GM12872 (cell line): ENCODE results near the gene PDLIM5.

ENCODE experiments used
- TF ChIP-seq, protein P1 (sequence below): IDR thresholded peaks from 3 replicates; pipeline ENCODE4 v1.5.1; 2011; ENCODE audit warnings: low read depth, mild to moderate bottlenecking, low read length, moderate library complexity; ENCODE audit not compliant: insufficient read depth

Gene PDLIM5

GRCh38 chr4:94678896-94679295 lies 227.2 kb downstream of the PDLIM5 start:
- TF ChIP-seq, protein P1, sequence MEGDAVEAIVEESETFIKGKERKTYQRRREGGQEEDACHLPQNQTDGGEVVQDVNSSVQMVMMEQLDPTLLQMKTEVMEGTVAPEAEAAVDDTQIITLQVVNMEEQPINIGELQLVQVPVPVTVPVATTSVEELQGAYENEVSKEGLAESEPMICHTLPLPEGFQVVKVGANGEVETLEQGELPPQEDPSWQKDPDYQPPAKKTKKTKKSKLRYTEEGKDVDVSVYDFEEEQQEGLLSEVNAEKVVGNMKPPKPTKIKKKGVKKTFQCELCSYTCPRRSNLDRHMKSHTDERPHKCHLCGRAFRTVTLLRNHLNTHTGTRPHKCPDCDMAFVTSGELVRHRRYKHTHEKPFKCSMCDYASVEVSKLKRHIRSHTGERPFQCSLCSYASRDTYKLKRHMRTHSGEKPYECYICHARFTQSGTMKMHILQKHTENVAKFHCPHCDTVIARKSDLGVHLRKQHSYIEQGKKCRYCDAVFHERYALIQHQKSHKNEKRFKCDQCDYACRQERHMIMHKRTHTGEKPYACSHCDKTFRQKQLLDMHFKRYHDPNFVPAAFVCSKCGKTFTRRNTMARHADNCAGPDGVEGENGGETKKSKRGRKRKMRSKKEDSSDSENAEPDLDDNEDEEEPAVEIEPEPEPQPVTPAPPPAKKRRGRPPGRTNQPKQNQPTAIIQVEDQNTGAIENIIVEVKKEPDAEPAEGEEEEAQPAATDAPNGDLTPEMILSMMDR, result no peak

- TF ChIP-seq, protein P1, result no peak
Measured at GRCh38 chr4:94680176-94680862, 228.6 kb downstream of the PDLIM5 start.

DNA sequence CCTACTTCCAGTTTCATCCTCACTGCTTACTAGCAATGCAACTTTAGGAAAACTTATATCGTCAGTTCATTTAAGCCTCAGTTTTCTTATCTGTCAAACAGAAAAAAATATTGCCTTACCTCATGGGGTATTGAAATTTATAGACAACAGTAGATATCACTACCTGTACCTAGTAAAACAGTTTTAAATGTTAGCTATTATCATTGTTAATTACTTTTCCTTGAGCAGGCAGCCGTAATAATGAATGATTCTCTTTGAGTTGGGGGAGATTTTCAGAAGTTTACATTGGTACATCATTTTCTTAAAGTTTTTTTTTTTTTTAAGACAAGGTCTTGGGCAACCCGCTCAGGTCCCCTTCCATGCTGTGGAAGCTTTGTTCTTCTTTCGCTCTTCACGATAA lies 234.3 kb downstream of the PDLIM5 start:
- TF ChIP-seq, protein P1, result no peak

DNA sequence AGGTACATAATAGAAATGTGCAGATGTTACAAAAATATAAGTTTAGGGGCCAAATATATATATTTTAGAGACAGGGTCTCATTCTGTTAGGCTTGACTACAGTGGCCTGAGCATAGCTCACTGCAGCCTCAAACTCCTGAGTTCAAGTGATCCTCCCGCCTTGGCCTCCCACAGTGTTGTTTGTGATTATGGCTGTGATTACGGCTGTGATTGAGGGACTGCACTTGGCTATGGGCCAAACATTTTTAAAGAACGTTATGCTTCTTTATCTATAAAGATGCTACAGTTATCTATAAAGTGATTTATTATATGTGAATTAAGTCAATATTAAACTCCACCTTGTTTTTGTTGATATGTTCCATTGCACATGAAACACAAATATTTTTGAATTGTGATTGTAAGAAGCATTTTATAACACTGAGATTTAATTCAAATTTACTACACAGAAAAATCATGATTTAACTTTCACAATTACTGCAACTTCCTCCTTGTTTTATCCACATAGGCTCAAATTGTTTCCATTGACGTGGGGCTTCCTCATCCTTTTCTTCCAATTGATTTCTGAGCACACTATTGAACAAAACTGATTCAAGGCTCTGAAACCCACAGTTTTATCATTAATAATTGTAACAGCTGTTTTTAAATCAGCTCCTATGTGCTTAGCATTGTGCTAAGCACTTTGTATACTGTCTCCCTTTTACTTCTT lies 237.6 kb downstream of the PDLIM5 start:
- TF ChIP-seq, protein P1, result no peak

DNA sequence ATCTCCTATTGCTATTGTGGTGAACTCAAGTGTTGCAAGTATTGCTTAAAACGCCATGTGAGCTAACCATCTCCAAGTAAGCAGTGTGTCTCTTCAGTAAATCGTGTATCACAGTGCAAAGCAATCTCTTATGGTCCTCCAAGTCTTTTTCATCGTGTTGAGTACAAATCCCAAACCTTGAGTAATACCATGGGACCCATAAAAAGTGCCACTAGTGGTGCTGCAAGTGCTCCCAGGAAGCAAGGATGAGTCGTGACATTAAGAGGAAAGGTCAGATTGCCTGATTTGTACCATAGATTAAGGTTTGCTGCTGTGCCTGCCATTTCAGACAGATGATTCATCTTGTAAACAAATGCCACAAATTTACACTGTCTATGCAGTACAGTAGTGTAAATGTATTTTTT lies 239.1 kb downstream of the PDLIM5 start:
- TF ChIP-seq, protein P1, result no peak

GRCh38 chr4:94691552-94691951 lies 239.8 kb downstream of the PDLIM5 start:
- TF ChIP-seq, protein P1, result no peak

- TF ChIP-seq, protein P1, result no peak
Measured at GRCh38 chr4:94695384-94695783, 243.6 kb downstream of the PDLIM5 start.
